SK-N-SH treated with all-trans-retinoic acid at 6 μM for 48 hours (cell line): ENCODE data around the gene NDUFB2.

Source experiments
- ATAC-seq: fragments of 200-7000 bp; cut with Tn5 transposase; 3 replicates; pipeline ENCODE4 v1.9.1; 2020; ENCODE audit warnings: mild to moderate bottlenecking, moderate library complexity
- ARNTL ChIP-seq: fragments of 450-650 bp; formaldehyde crosslinking; IDR thresholded peaks from 2 replicates; pipeline ENCODE4 v1.5.0; 2020; ENCODE audit warnings: low read depth, mild to moderate bottlenecking, moderate library complexity, borderline replicate concordance
- BACH2 ChIP-seq: fragments of 250-450 bp; sonication (Bioruptor Pico); IDR thresholded peaks from 2 replicates; pipeline ENCODE4 v1.9.0; 2021; ENCODE audit warnings: mild to moderate bottlenecking, borderline replicate concordance
- CREB5 ChIP-seq: fragments of 250-450 bp; sonication (Bioruptor Pico); IDR thresholded peaks from 2 replicates; pipeline ENCODE4 v1.5.1; 2020; ENCODE audit warnings: low read depth, mild to moderate bottlenecking, moderate library complexity
- CSDC2 ChIP-seq: fragments of 250-450 bp; sonication (Bioruptor Pico); IDR thresholded peaks from 2 replicates; pipeline ENCODE4 v1.5.0; 2020; ENCODE audit warnings: mild to moderate bottlenecking, moderate library complexity
- CSRNP3 ChIP-seq: fragments of 250-450 bp; sonication (Bioruptor Pico); IDR thresholded peaks from 2 replicates; pipeline ENCODE4 v1.5.1; 2021; ENCODE audit warnings: mild to moderate bottlenecking, moderate library complexity
- ESRRG ChIP-seq: fragments of 250-450 bp; sonication (Bioruptor Pico); IDR thresholded peaks from 2 replicates; pipeline ENCODE4 v1.6.1; 2021; ENCODE audit warnings: mild to moderate bottlenecking
- GLIS3 ChIP-seq: fragments of 250-450 bp; sonication (Bioruptor Pico); IDR thresholded peaks from 2 replicates; pipeline ENCODE4 v1.5.0; 2020; ENCODE audit warnings: mild to moderate bottlenecking, moderate library complexity
- ISL1 ChIP-seq: fragments of 250-450 bp; sonication (Bioruptor Pico); IDR thresholded peaks from 2 replicates; pipeline ENCODE4 v2.1.2; 2022; ENCODE audit warnings: mild to moderate bottlenecking, moderate library complexity
- OSR1 ChIP-seq: fragments of 250-450 bp; sonication (Bioruptor Pico); IDR thresholded peaks from 2 replicates; pipeline ENCODE4 v1.8.0; 2022; ENCODE audit warnings: moderate library complexity, mild to moderate bottlenecking, inconsistent platforms
- PATZ1 ChIP-seq: fragments of 250-450 bp; sonication (Bioruptor Pico); IDR thresholded peaks from 2 replicates; pipeline ENCODE4 v1.8.0; 2020; ENCODE audit warnings: mild to moderate bottlenecking, moderate library complexity, borderline replicate concordance
- POU6F1 ChIP-seq: fragments of 250-450 bp; sonication (Bioruptor Pico); IDR thresholded peaks from 2 replicates; pipeline ENCODE4 v1.8.0; 2021; ENCODE audit warnings: low read depth, mild to moderate bottlenecking, moderate library complexity, borderline replicate concordance
- PPARA ChIP-seq: fragments of 250-450 bp; sonication (Bioruptor Pico); IDR thresholded peaks from 2 replicates; pipeline ENCODE4 v1.5.0; 2020; ENCODE audit warnings: mild to moderate bottlenecking, borderline replicate concordance
- RARB ChIP-seq: fragments of 250-450 bp; sonication (Bioruptor Pico); IDR thresholded peaks from 2 replicates; pipeline ENCODE4 v1.8.0; 2021; ENCODE audit warnings: mild to moderate bottlenecking, moderate library complexity
- SNAI2 ChIP-seq: fragments of 250-450 bp; sonication (Bioruptor Pico); IDR thresholded peaks from 2 replicates; pipeline ENCODE4 v1.5.0; 2020; ENCODE audit warnings: mild to moderate bottlenecking, moderate library complexity
- TCF4 ChIP-seq: fragments of 250-450 bp; sonication (Bioruptor Pico); IDR thresholded peaks from 2 replicates; pipeline ENCODE4 v1.8.0; 2021; ENCODE audit warnings: mild to moderate bottlenecking, moderate library complexity, borderline replicate concordance
- TOX ChIP-seq: fragments of 250-450 bp; sonication (Bioruptor Pico); IDR thresholded peaks from 2 replicates; pipeline ENCODE4 v1.8.0; 2021; ENCODE audit warnings: mild to moderate bottlenecking, moderate library complexity, borderline replicate concordance
- TSHZ2 ChIP-seq: fragments of 250-450 bp; sonication (Bioruptor Pico); IDR thresholded peaks from 2 replicates; pipeline ENCODE4 v1.5.0; 2020; ENCODE audit warnings: mild to moderate bottlenecking, moderate library complexity
- ZC3H10 ChIP-seq: fragments of 250-450 bp; sonication (Bioruptor Pico); IDR thresholded peaks from 2 replicates; pipeline ENCODE4 v1.5.1; 2021; ENCODE audit warnings: mild to moderate bottlenecking, moderate library complexity
- ZFP3 ChIP-seq: fragments of 250-450 bp; sonication (Bioruptor Pico); IDR thresholded peaks from 2 replicates; pipeline ENCODE4 v1.5.0; 2020; ENCODE audit warnings: mild to moderate bottlenecking, moderate library complexity
- ZFP30 ChIP-seq: fragments of 450-650 bp; formaldehyde crosslinking; IDR thresholded peaks from 2 replicates; pipeline ENCODE4 v1.5.0; 2022; ENCODE audit warnings: mild to moderate bottlenecking, moderate library complexity
- ZNF565 ChIP-seq: fragments of 450-650 bp; formaldehyde crosslinking; conservative IDR thresholded peaks from 2 replicates; pipeline ENCODE4 v1.5.0; 2020; ENCODE audit warnings: low read depth, mild to moderate bottlenecking, moderate library complexity
- ZNF70 ChIP-seq: fragments of 450-650 bp; formaldehyde crosslinking; IDR thresholded peaks from 2 replicates; pipeline ENCODE4 v1.5.0; 2020; ENCODE audit warnings: mild to moderate bottlenecking, moderate library complexity
- ZNF8 ChIP-seq: fragments of 450-650 bp; formaldehyde crosslinking; IDR thresholded peaks from 2 replicates; pipeline ENCODE4 v1.5.0; 2020; ENCODE audit warnings: mild to moderate bottlenecking, moderate library complexity

Gene NDUFB2

GRCh38 chr7:140649556-140650205 is 46.8 kb upstream of the NDUFB2 start:
- peak; percentile 5; the same call in 1 of the 3 replicates for ATAC-seq
- TF ChIP-seq CSDC2 (CRISPR knock-in tag) (no peak), PPARA (CRISPR knock-in tag) (no peak), CSRNP3 (no peak), POU6F1 (CRISPR knock-in tag) (no peak), TCF4 (no peak), TOX (CRISPR knock-in tag) (no peak), GLIS3 (CRISPR knock-in tag) (no peak), ZC3H10 (no peak), ESRRG (CRISPR knock-in tag) (no peak), SNAI2 (no peak), ARNTL (CRISPR knock-in tag) (no peak), ZFP30 (CRISPR knock-in tag) (no peak), ZNF70 (no peak), ZNF8 (CRISPR knock-in tag) (no peak), BACH2 (no peak), ZNF565 (CRISPR knock-in tag) (no peak)

- ATAC-seq = no peak
- TF ChIP-seq ZNF565 (CRISPR knock-in tag) = no peak
- TF ChIP-seq RARB = no peak
- TF ChIP-seq ARNTL (CRISPR knock-in tag) = no peak
- TF ChIP-seq CREB5 (CRISPR knock-in tag) = no peak
- TF ChIP-seq TOX (CRISPR knock-in tag) = no peak
- TF ChIP-seq ZFP30 (CRISPR knock-in tag) = no peak
- no peak for TF ChIP-seq GLIS3 (CRISPR knock-in tag)
- TF ChIP-seq ZNF70 = no peak
- no peak for TF ChIP-seq OSR1 (CRISPR knock-in tag)
- no peak for TF ChIP-seq ISL1
- TF ChIP-seq ZC3H10 = no peak
Observed at GRCh38 chr7:140650367-140650766, 46.1 kb upstream of the NDUFB2 start.

GRCh38 chr7:140653319-140654108 is 43.0 kb upstream of the NDUFB2 start:
- TF ChIP-seq ZFP3 = no peak
- TF ChIP-seq ZC3H10 = no peak
- TF ChIP-seq TSHZ2 (CRISPR knock-in tag) = no peak
- TF ChIP-seq ARNTL (CRISPR knock-in tag) = no peak
- TF ChIP-seq ZFP30 (CRISPR knock-in tag) = no peak
- no peak for TF ChIP-seq OSR1 (CRISPR knock-in tag)
- TF ChIP-seq CSDC2 (CRISPR knock-in tag) = no peak
- no peak for TF ChIP-seq PATZ1 (CRISPR knock-in tag)
- TF ChIP-seq TCF4 = no peak; the same call in 1 of the 2 replicates
- ATAC-seq = peak; percentile 92
